ENCODE results near the gene HSP90AB1. TPM values are rescaled to one million over a fixed set of nuclear protein-coding genes. Genes with fewer than 3 reads are reported as not detected.

HSP90AB1 gene
- total RNA-seq, 1 donor from 2014 or later: 914 TPM

GRCh38 chr6:44278774-44279697 is 32.1 kb downstream of the HSP90AB1 start:
- H3K36me3 ChIP-seq (ENCODE audit: insufficient read depth, low read length): no peaks in the 10 kb centered on the region
- H3K27me3 ChIP-seq (ENCODE audit: insufficient read depth, low read length): peaks cover 20% of the 10 kb centered on the region
- H3K9me3 ChIP-seq (ENCODE audit: insufficient read depth, low read depth, low read length): no peaks in the 10 kb centered on the region
- H3K9me3 Mint-ChIP-seq (ENCODE audit: unreplicated experiment): peaks cover 2% of the 10 kb centered on the region
- no peak overlapping the region for H3K4me3 ChIP-seq (ENCODE audit: insufficient read depth, low read depth, low read length)
- DNase-seq (ENCODE audit: low read depth) (no peak), FAIRE-seq (no peak)
- H3K27me3 Mint-ChIP-seq (ENCODE audit: low read depth, unreplicated experiment): peaks cover 54% of the 10 kb centered on the region
- no peak overlapping the region for H2AFZ ChIP-seq (ENCODE audit: low read depth, low read length)
- H3K36me3 Mint-ChIP-seq (ENCODE audit: low read depth, unreplicated experiment): peaks cover 2% of the 10 kb centered on the region
- H3K4me1 Mint-ChIP-seq (ENCODE audit: low read depth, unreplicated experiment): peaks cover 4% of the 10 kb centered on the region
- no peaks in the 10 kb centered on the region for H3K4me1 ChIP-seq (ENCODE audit: insufficient read depth, low read length)
- no peak for TF ChIP-seq EZH2 (IDR thresholded peaks at IDR 0.05; ENCODE audit: insufficient read depth, low read length)
- TF ChIP-seq, protein P1, sequence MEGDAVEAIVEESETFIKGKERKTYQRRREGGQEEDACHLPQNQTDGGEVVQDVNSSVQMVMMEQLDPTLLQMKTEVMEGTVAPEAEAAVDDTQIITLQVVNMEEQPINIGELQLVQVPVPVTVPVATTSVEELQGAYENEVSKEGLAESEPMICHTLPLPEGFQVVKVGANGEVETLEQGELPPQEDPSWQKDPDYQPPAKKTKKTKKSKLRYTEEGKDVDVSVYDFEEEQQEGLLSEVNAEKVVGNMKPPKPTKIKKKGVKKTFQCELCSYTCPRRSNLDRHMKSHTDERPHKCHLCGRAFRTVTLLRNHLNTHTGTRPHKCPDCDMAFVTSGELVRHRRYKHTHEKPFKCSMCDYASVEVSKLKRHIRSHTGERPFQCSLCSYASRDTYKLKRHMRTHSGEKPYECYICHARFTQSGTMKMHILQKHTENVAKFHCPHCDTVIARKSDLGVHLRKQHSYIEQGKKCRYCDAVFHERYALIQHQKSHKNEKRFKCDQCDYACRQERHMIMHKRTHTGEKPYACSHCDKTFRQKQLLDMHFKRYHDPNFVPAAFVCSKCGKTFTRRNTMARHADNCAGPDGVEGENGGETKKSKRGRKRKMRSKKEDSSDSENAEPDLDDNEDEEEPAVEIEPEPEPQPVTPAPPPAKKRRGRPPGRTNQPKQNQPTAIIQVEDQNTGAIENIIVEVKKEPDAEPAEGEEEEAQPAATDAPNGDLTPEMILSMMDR (IDR thresholded peaks at IDR 0.05; ENCODE audit: insufficient read depth, low read depth, low read length): no peak
- no peak overlapping the region for H3K4me2 ChIP-seq (ENCODE audit: low read length)
- no peak overlapping the region for H3K4me3 Mint-ChIP-seq (ENCODE audit: unreplicated experiment)
- H3K9ac ChIP-seq (ENCODE audit: low read length): no peak overlapping the region
- no peak overlapping the region for H3K27ac ChIP-seq (ENCODE audit: low read depth, low read length)
- no peaks in the 10 kb centered on the region for H4K20me1 ChIP-seq (ENCODE audit: insufficient read depth, low read length)
- no peaks in the 10 kb centered on the region for H3K79me2 ChIP-seq (ENCODE audit: insufficient read depth, low read length)
- no peak overlapping the region for H3K27ac Mint-ChIP-seq (ENCODE audit: unreplicated experiment)

DNA sequence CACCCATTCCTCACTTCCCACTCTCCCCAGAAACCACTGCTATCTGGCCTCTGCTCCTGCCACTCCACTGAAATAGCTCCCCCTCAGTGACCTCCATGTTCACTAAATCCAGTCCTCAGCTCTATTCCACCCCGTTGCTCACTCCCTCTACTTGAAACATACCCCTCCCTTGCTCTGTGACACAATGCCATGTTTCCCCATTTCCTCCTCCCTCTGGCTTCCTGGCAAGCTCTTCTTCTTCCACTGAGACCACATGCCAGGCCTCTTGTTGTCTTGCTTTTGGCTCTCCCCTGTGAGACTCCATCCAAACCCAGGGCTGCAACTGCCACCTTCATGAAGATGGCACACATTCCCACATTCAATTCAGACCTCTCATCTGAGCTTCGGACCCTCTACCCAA is 37.2 kb downstream of the HSP90AB1 start:
- H3K9me3 ChIP-seq (ENCODE audit: insufficient read depth, low read depth, low read length): no peaks in the 10 kb centered on the region
- no peak overlapping the region for H3K27ac ChIP-seq (ENCODE audit: low read depth, low read length)
- FAIRE-seq (no peak), DNase-seq (ENCODE audit: low read depth) (no peak)
- no peak overlapping the region for H3K4me3 ChIP-seq (ENCODE audit: insufficient read depth, low read depth, low read length)
- H3K27me3 ChIP-seq (ENCODE audit: insufficient read depth, low read length): peaks cover 42% of the 10 kb centered on the region
- peaks cover 75% of the 10 kb centered on the region for H3K27me3 Mint-ChIP-seq (ENCODE audit: low read depth, unreplicated experiment)
- no peak overlapping the region for H2AFZ ChIP-seq (ENCODE audit: low read depth, low read length)
- no peak overlapping the region for H3K4me2 ChIP-seq (ENCODE audit: low read length)
- no peak overlapping the region for H3K9ac ChIP-seq (ENCODE audit: low read length)
- no peaks in the 10 kb centered on the region for H4K20me1 ChIP-seq (ENCODE audit: insufficient read depth, low read length)
- no peaks in the 10 kb centered on the region for H3K36me3 ChIP-seq (ENCODE audit: insufficient read depth, low read length)
- no peak for TF ChIP-seq EZH2 (IDR thresholded peaks at IDR 0.05; ENCODE audit: insufficient read depth, low read length)
- TF ChIP-seq, protein P1 (IDR thresholded peaks at IDR 0.05; ENCODE audit: insufficient read depth, low read depth, low read length): no peak
- H3K79me2 ChIP-seq (ENCODE audit: insufficient read depth, low read length): no peaks in the 10 kb centered on the region
- H3K4me3 Mint-ChIP-seq (ENCODE audit: unreplicated experiment): no peak overlapping the region
- peaks cover 2% of the 10 kb centered on the region for H3K4me1 Mint-ChIP-seq (ENCODE audit: low read depth, unreplicated experiment)
- peaks cover 4% of the 10 kb centered on the region for H3K36me3 Mint-ChIP-seq (ENCODE audit: low read depth, unreplicated experiment)
- no peaks in the 10 kb centered on the region for H3K4me1 ChIP-seq (ENCODE audit: insufficient read depth, low read length)
- H3K27ac Mint-ChIP-seq (ENCODE audit: unreplicated experiment): no peak overlapping the region
- peaks cover 2% of the 10 kb centered on the region for H3K9me3 Mint-ChIP-seq (ENCODE audit: unreplicated experiment)

DNA sequence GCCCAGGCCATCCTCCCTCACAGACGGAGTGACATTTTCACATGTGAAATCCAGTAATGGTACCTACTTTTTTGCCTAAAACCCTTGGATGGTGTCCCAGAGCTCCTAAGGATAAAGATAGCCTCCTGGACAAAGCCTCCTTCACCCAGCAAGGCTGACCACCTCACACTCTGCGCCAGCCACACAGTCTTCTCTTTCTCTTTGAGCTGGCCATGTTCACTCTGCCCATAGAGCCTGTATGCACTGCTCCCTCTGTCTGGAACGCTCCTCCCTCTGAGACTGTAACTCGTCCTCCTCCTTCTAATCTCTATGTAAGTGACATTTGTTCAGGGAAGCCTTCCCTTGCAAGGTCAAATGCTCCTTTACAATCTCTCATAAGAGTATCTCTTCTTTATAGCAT is 38.0 kb downstream of the HSP90AB1 start:
- no peak overlapping the region for H3K4me3 ChIP-seq (ENCODE audit: insufficient read depth, low read depth, low read length)
- H3K27ac ChIP-seq (ENCODE audit: low read depth, low read length): no peak overlapping the region
- no peak overlapping the region for H3K9ac ChIP-seq (ENCODE audit: low read length)
- no peaks in the 10 kb centered on the region for H3K4me1 ChIP-seq (ENCODE audit: insufficient read depth, low read length)
- peaks cover 48% of the 10 kb centered on the region for H3K27me3 ChIP-seq (ENCODE audit: insufficient read depth, low read length)
- DNase-seq (ENCODE audit: low read depth) (no peak), FAIRE-seq (no peak)
- H3K4me1 Mint-ChIP-seq (ENCODE audit: low read depth, unreplicated experiment): no peaks in the 10 kb centered on the region
- H3K27ac Mint-ChIP-seq (ENCODE audit: unreplicated experiment): no peak overlapping the region
- H3K36me3 ChIP-seq (ENCODE audit: insufficient read depth, low read length): no peaks in the 10 kb centered on the region
- peaks cover 2% of the 10 kb centered on the region for H3K9me3 Mint-ChIP-seq (ENCODE audit: unreplicated experiment)
- no peak for TF ChIP-seq EZH2 (IDR thresholded peaks at IDR 0.05; ENCODE audit: insufficient read depth, low read length)
- TF ChIP-seq, protein P1 (IDR thresholded peaks at IDR 0.05; ENCODE audit: insufficient read depth, low read depth, low read length): no peak
- no peaks in the 10 kb centered on the region for H3K79me2 ChIP-seq (ENCODE audit: insufficient read depth, low read length)
- no peak overlapping the region for H3K4me3 Mint-ChIP-seq (ENCODE audit: unreplicated experiment)
- peaks cover 77% of the 10 kb centered on the region for H3K27me3 Mint-ChIP-seq (ENCODE audit: low read depth, unreplicated experiment)
- H2AFZ ChIP-seq (ENCODE audit: low read depth, low read length): no peak overlapping the region
- no peak overlapping the region for H3K4me2 ChIP-seq (ENCODE audit: low read length)
- H3K36me3 Mint-ChIP-seq (ENCODE audit: low read depth, unreplicated experiment): peaks cover 4% of the 10 kb centered on the region
- no peaks in the 10 kb centered on the region for H4K20me1 ChIP-seq (ENCODE audit: insufficient read depth, low read length)
- no peaks in the 10 kb centered on the region for H3K9me3 ChIP-seq (ENCODE audit: insufficient read depth, low read depth, low read length)

Measured in astrocyte (in vitro differentiated cells and primary cell).